GM12872 (cell line): ENCODE data around the gene TNNI2.

Experiments used
- CTCF ChIP-seq: IDR thresholded peaks from 3 replicates; pipeline ENCODE4 v1.5.1; 2011; ENCODE audit warnings: low read depth, mild to moderate bottlenecking, low read length, moderate library complexity; ENCODE audit not compliant: insufficient read depth

The TNNI2 gene

GRCh38 chr11:1827931-1828330 is 10.8 kb upstream of the TNNI2 start:
- TF ChIP-seq CTCF: no peak

GRCh38 chr11:1828542-1828941 is 10.2 kb upstream of the TNNI2 start:
- TF ChIP-seq CTCF: no peak

- TF ChIP-seq CTCF: no peak
Measured at GRCh38 chr11:1829039-1829820, 9.6 kb upstream of the TNNI2 start.

GRCh38 chr11:1830004-1830321 is 8.8 kb upstream of the TNNI2 start:
- no peak for TF ChIP-seq CTCF

- TF ChIP-seq CTCF: no peak
Measured at GRCh38 chr11:1830322-1831223, 8.2 kb upstream of the TNNI2 start.

GRCh38 chr11:1831338-1832210 is 7.2 kb upstream of the TNNI2 start:
- TF ChIP-seq CTCF: no peak
